Nucleus accumbens (tissue), 56 donors: ENCODE results near the gene COL6A2.
"Not testable (repeated sequence)": the region's sequence is repeated elsewhere in the genome, so short reads cannot be mapped to it uniquely, and the experiment has no call there.

ENCODE experiments used
- DNase-seq, 56 donors: peaks; one replicate each; lab custom pipeline; 2025; lab: John Stamatoyannopoulos, UW

COL6A2 gene

DNA sequence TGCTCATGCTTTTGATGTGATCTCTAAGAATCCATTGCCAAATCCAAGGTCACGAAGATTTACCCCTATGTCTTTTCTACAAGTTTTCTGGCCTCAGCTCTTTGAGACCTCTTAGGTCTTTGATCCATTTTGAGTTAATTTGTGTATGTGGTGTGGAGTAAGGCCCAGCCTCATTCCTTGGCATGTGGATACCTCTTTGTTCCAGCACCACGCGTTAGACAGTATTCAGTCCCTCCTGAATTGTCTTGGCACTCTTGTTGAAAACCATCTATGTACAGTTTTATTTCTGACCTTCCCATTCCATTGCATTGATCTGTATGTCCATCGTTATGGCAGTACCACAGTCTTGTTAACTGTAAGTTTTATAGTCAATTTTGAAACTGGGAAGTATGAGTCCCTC lies 65.5 kb downstream of the COL6A2 start:
- no peak for DNase-seq

DNA sequence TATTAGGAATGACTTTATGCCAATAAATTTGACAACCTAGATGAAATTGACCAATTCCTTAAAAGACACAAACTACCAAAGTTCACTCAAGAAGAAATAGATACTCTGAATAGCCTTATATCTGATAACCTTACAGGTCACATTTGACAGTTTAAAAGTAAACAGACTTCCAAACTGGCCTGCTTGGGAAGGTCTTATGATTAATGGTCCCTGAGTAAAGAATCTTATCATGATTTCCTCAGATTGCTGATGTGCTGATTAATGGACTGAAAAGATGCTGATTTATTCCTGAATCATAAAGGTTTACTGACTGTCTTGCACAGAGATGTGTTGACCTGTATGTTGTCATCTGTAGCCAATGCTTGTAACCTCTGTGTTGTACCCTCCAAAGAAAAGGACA lies 67.2 kb downstream of the COL6A2 start:
- no peak for DNase-seq

DNA sequence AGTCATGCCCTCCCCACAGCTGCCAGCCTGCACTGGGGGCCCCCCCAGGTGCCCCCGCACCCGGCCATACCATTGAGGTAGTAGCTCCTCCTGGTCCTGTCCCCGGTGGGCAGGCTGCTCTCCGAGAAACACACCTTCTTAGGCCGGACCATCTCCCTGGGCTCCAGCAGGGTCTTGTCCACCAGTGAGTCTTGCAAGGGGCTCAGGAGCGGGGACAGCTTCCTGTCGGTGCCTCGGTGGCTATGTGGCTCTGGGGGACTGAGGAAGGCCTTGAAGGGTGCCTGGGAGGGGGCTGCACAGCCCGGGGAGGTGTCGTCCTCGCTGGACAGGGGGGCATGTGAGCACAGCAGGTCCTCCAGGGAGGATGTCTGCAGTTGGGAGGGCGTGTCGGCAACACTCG lies 70.3 kb downstream of the COL6A2 start:
- no peak for DNase-seq

DNA sequence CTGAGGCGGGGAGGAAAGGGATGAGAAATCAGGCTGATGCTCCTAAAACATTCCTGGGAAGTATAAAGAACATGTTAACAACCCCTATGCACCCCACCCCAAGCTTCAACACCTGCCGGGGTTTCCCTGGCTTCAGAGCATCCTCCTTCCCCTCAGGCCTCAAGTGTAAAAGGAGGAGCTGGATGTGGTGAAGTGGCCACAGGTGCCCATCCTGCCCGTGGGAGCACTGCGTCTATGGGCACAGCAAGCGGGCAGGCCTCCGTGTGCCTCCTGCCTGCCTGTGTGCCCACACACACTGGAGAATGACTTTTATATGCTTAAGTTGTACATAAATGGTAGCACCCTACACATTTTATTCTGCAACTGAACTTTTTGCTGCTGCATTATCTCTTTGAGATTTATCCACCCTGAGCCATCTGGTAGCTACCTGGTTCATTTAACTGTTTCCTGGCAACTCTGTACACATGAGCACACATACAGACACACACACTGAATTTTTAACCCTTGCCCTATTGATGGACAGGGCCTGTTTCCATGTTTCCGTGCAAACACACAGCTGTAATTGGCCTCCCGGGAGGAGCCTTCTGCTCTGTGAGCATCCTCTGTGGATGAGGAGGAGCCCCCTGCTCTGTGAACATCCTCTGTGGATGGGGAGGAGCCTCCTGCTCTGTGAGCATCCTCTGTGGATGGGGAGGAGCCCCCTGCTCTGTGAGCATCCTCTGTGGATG lies 70.9 kb downstream of the COL6A2 start:
- DNase-seq = no peak

- DNase-seq = not testable (repeated sequence)
Measured at GRCh38 chr21:46170436-46171193, 72.7 kb downstream of the COL6A2 start.

DNA sequence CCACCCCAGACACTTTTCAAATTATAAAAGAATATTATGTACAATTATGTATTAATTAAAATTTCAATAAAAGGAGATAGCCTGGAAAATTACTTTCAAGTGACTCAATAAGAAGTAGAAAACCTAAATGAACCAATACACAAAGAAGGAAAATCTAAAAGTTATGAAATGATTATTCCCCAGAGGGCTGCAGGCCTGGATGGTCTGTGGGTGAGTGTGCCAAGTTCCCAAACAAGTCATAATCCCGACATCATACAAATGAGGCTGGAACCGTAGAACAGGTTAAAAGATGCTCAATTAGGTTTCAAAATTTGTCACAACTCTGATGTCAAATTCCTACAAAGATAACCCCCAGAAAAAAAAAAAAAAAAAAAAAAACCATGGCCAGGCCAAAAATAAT lies 73.7 kb downstream of the COL6A2 start:
- DNase-seq = no peak

DNA sequence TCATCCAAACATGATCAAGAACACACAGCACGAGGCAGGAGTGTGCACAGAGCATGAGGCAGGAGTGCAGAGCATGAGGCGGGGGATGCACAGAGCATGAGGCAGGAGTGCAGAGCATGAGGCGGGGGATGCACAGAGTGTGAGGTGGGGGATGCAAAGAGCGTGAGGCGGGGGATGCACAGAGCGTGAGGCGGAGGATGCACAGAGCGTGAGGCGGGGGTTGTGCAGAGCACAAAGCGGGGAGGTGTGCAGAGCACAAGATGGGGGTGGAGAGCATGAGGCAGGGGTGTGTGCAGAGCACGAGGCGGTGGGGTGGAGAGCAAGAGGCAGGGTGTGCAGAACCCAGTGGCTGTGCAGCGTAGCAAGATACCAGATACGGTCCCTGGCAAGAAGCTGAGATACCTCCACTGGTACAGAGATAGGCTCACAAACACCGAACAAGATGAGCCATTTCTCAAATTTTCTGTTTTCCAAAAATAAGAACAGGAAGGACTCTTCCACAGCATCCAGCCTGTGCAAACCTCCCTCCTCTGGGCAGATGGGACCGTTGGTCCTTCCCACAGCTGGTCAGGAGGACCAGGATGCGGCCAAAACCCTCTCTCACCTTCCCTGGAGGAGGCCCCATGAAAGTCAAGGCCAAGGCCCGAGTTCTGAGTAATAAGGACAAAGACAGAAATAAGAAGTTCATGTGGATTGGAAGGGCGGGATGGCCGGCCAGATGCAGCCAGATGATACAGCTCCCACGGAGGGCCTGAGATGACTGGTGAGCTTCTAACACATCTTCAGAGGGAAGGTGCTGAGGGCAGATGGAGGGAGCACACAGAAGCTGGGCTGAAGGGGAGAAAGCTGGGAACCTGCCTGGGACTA lies 74.3 kb downstream of the COL6A2 start:
- no peak for DNase-seq

DNA sequence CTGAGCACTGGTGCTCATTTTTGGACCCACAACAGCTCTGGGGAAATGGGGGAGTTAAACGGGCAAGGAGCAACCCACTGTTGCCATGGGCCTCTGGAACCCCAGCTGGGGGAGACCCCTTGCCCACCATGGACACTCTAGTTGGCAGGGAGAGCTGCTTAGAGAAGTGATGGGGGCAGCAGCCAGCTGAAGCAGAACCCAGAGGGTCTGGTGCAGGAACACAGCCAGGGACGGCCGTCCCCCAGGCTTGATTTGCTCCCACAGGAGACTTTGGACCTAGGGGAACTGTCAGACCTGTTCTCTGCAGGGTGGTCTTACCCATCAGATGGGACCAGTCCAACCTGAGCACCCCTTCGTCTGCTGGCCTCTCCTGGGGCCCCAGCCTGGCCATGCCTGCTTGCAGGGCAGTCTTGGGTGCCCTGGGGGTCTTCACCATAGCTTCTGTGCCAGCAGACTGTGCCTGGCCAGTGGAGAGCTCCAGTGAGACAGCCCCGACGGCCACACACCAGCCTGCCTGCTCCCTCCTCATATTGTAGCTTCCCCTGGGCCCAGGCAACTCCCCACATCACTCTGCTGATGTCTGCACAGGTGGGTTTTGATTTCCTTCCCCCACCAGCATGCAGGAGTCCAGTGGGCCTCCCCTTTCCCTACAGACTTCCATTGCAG lies 75.1 kb downstream of the COL6A2 start:
- no peak for DNase-seq

- no peak for DNase-seq
Measured at GRCh38 chr21:46173573-46173972, 75.7 kb downstream of the COL6A2 start.

DNA sequence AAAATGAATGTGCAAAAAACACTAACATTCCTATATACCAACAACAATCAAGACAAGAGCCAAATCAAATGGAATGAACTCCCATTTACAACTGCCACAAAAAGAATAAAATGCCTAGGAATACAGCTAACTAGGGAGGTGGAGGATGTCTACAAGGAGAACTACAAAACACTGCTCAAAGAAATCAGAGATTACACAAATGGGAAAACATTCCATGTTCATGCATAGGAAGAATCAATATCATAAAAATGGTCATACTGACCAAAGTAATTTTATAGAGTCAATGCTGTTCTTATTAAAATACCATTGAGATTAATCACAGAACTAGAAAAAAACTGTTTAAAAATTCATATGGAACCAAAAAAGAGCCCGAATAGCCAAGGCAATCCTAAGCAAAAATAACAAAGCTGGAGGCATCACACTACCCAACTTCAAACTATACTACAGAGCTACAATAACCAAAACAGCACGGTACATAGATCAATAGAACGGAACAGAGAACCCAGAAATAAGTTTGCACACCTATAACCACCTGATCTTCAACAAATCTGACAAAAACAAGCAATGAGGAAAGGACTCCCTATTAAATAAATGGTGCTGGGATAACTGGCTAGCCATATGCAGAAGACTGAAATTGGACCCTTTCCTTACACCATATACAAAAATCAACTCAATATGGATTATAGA lies 78.7 kb downstream of the COL6A2 start:
- DNase-seq = not testable (repeated sequence)

- DNase-seq = no peak
Measured at GRCh38 chr21:46178961-46179360, 81.0 kb downstream of the COL6A2 start.
